ENCODE results near the gene DGKH. TPM values are rescaled to one million over a fixed set of nuclear protein-coding genes. Genes with fewer than 3 reads are reported as not detected.

DGKH gene
- total and polyA plus RNA-seq, 8 donors: 9.8 to 17.1 (median 12.0) TPM

DNA sequence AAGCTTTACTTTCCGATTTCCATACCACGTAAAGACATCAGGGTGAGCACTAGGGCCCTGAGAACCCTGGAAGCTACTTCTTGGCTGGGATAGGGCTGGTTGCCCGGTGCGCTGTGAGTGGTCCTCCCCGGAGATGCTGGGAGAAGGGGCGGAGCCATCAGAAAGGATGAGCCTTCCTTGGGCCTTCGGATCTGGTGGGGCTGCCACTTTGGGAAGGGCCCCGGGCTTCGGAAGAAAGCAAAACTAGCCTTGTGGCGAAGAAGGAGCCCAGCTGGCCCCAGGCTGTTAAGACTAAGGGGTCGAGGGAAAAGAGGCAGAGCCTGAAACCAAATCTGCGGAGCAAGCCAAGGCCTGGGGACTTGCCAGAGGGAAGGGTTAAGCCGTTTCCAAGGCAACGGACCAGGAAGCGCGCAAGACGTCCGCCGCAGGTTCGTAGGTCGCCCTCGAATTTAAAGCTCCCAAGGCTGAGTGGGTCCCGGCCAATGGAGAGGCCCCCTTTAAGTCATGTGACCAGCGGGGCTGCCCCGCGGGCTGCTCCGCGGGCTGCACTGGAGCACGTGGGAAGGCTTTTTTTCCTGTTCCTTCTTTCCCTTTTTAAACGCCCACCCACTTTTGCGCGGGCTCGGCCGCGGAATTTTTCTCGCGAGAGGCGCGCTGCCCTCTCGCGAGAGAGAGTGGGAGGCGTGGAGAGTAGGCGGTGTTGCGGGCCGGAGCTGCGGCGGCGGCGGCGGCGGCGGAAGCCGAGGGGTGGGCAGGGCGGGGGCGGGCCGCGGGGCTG lies 223.1 kb downstream of the DGKH start:
- TF ChIP-seq, protein P1, sequence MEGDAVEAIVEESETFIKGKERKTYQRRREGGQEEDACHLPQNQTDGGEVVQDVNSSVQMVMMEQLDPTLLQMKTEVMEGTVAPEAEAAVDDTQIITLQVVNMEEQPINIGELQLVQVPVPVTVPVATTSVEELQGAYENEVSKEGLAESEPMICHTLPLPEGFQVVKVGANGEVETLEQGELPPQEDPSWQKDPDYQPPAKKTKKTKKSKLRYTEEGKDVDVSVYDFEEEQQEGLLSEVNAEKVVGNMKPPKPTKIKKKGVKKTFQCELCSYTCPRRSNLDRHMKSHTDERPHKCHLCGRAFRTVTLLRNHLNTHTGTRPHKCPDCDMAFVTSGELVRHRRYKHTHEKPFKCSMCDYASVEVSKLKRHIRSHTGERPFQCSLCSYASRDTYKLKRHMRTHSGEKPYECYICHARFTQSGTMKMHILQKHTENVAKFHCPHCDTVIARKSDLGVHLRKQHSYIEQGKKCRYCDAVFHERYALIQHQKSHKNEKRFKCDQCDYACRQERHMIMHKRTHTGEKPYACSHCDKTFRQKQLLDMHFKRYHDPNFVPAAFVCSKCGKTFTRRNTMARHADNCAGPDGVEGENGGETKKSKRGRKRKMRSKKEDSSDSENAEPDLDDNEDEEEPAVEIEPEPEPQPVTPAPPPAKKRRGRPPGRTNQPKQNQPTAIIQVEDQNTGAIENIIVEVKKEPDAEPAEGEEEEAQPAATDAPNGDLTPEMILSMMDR (IDR thresholded peaks at IDR 0.05): no peak
- no peaks in the 10 kb centered on the region for H3K27me3 ChIP-seq
- ATAC-seq (peak; percentile 94), DNase-seq (peak; percentile 96 to 98 (median 96))
- H3K9me3 ChIP-seq: no peaks in the 10 kb centered on the region
- intact Hi-C loops (cut with DNase I): no loop called here
- no peaks in the 10 kb centered on the region for H3K36me3 ChIP-seq
- peak overlapping the region; percentile 88 to 95 for H3K27ac ChIP-seq
- peaks cover 16 to 23% of the 10 kb centered on the region in 2 donors for H3K4me1 ChIP-seq
- H3K4me3 ChIP-seq: peak overlapping the region; percentile 80 to 96

DNA sequence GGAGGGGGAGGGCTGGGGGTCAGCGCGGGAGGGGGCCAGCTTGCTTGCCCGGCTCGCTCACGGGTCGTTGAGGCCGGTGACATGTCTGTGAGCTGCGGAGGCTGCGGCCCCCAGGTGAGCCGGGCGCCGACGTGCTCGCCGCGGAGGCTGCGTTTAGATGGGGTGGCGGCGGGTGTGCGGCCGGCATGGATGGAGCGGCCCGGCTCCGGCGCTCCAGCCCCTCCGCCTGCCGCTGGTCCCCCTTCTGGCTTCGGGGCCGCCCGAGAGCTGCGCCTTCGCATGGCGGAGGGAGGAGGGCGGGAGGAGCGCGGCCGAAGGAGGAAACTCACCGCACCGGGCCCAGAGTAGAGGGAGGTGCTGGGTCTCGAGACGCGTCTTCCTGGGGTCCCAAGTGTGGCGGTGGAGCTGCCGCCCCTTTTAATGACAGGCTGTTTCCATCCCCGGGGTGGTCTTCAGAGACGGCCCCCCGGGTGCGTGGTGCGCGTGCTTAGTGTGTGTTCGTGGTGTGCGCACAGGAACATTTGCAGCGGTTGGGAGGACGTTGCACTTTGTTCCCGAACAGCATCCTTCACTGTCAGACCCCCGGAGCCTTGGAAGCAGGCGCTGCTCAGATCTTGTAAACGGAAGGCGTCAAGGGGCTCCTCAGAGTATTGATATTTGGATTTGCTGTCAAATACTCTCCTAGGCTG lies 223.8 kb downstream of the DGKH start, which contains the start of gene AKAP11:
Gene AKAP11, plus strand, starts transcription at position 38 of the 689 bp plus-strand sequence. CDS start 14,197 bp downstream, outside the sequence.
- Histone ChIP-seq H3K36me3 (no peaks in the 10 kb centered on the region), H3K9me3 (no peaks in the 10 kb centered on the region), H3K4me1 (peaks cover 17 to 23% of the 10 kb centered on the region in 2 donors), H3K27ac (peak within 1 kb of the TSS; percentile 88 to 95), H3K27me3 (no peaks in the 10 kb centered on the region), H3K4me3 (peak within 1 kb of the TSS; percentile 80 to 96)
- intact Hi-C loops (cut with DNase I): no loop called here
- ATAC-seq (peak; percentile 40), DNase-seq (peak; percentile 57 to 88 (median 68))
- TF ChIP-seq, protein P1 (IDR thresholded peaks at IDR 0.05): no peak

DNA sequence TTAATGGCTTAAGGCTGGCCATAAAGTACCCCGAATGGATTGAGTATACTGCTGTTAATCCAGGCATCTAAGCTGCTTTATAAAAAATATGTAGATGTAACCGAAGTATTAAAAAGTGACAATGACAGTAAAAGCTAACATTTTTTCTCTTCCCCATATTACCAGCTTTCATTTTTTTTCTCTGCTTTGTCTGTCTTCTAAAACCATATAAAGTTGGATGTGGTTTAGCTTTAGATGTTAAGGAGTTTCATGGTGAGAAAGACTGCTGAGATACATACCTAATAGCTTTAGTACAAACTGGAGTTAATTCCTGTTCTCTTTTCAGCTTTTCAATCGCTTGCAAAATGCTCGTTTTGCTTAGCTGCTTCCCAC lies 224.3 kb downstream of the DGKH start:
- DNase-seq: no peak
- H3K4me3 ChIP-seq: peak overlapping the region; percentile 80 to 96
- TF ChIP-seq, protein P1 (IDR thresholded peaks at IDR 0.05): no peak
- H3K4me1 ChIP-seq: peaks cover 17 to 27% of the 10 kb centered on the region in 2 donors
- no peaks in the 10 kb centered on the region for H3K9me3 ChIP-seq
- intact Hi-C loops (cut with DNase I): no loop called here
- H3K36me3 ChIP-seq: no peaks in the 10 kb centered on the region
- no peak for ATAC-seq
- no peaks in the 10 kb centered on the region for H3K27me3 ChIP-seq
- peak overlapping the region; percentile 88 to 95 for H3K27ac ChIP-seq

DNA sequence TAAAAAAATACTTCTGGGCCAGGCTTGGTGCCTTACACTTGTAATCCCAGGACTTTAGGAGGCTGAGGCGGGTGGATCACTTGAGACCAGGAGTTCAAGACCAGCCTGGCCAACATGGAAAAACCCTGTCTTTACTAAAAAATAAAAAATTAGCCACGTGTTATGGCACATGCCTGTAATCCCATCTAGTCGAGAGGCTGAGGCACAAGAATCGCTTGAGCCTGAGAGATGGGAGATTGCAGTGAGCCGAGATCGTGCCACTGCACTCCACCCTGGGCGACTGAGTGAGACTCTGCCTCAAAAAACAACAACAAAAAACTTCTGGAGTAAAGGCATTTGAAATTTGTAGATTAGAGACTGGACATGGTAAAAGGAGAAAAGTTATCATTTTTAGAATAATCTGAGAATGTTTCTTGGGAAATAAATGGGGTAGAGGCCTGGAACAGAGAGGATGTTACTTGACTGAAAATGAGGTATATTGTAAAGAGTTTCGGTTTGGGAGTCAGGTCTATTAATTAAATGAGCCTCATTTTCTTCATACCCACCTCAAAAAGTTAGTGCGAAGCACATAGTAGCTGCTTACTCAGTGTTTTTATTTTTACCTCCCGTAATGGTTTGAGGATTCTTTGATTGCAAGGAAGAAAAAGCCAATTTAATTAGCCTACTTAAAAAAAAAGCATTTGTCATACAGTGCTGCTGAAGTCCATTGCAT lies 226.1 kb downstream of the DGKH start:
- TF ChIP-seq, protein P1 (IDR thresholded peaks at IDR 0.05): no peak
- H3K4me1 ChIP-seq: peaks cover 17 to 37% of the 10 kb centered on the region in 2 donors
- no peaks in the 10 kb centered on the region for H3K9me3 ChIP-seq
- H3K36me3 ChIP-seq: no peaks in the 10 kb centered on the region
- no peaks in the 10 kb centered on the region for H3K27me3 ChIP-seq
- no peak overlapping the region for H3K27ac ChIP-seq
- intact Hi-C loops (cut with DNase I): no loop called here
- DNase-seq (no peak), ATAC-seq (no peak)
- no peak overlapping the region for H3K4me3 ChIP-seq

Measured in left lung (tissue), 10 donors.